Measurements from ENCODE around the gene KCNA2. TPM values are rescaled to one million over a fixed set of nuclear protein-coding genes. Genes with fewer than 3 reads are reported as not detected.

KCNA2 gene
- total and polyA plus RNA-seq, 2 of the 4 experiments (the other 2 are of a cell fraction): not detected

DNA sequence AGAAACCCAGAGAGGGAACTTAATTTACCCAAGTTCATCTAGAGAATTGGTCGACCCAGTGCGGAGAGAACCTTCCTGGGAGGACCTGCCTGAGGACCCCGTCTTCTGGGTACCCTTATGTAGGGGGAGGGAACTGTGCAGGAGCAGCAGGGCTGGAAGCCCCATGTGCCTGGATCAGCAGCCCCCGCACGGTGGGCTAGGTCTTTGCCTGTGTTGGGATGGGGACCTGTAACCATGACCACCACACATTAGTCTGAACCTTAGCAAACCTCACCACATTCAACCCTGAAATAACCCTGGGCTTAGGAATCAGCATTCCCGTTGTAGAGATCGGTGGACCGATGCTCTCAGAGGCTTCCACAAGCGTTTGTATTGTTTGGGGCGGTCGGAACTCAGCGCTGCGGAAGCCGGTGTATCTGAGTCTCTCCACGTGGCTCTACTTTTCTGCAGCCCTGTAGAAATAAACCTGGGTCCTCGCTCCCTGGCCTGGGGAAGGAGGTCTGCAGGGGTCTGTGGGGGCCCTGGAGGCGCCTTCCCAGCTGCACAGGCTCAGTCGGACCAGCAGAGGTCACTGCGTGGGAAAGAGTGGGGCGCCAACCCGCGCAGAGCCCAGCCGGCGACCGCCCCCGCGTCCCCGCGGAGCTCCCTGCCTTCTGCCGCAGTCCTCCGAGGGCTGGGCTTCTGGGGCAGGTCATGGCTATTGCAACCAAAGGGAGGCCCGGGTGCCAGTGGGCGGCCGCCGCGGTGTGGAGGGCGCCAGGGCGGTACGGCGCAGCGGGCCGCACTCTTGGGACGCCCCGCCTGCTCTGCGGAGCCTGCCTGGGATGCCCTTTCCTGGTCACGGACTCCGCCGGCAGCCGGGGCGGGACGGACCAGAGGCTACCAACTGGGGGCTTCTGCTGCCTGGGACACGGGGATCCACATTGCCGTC, 51.0 kb downstream of the KCNA2 start:
- Histone ChIP-seq H2BK5ac (ENCODE audit: low read depth, low read length, poor library complexity, severe bottlenecking) (no peak overlapping the region), H3K79me1 (ENCODE audit: low read depth in 1 of 2, low read length in 2 of 2) (no peaks in the 10 kb centered on the region), H4K8ac (ENCODE audit: low read depth in 2 of 2, low read length in 2 of 2) (no peak overlapping the region), H2BK15ac (ENCODE audit: low read depth, low read length) (no peak overlapping the region), H2AK5ac (ENCODE audit: low read depth, low read length) (no peak overlapping the region), H2AK9ac (replicated peaks; ENCODE audit: low read depth, low read length, poor library complexity) (no peak overlapping the region), H4K5ac (ENCODE audit: low read depth, low read length) (no peak overlapping the region), H3K9ac (ENCODE audit: low read depth, low read length) (no peak overlapping the region), H3K23ac (ENCODE audit: low read depth, low read length) (no peak overlapping the region), H3K18ac (ENCODE audit: low read depth, low read length) (no peak overlapping the region), H3K9me1 (ENCODE audit: insufficient read depth, low read length) (no peaks in the 10 kb centered on the region), H3K4ac (ENCODE audit: low read depth, low read length) (no peak overlapping the region), H3K4me2 (ENCODE audit: low read depth, low read length) (no peak overlapping the region; the same call in 1 of the 2 replicates), H2AFZ (replicated peaks; ENCODE audit: low read length, poor library complexity) (peak overlapping the region; percentile 83), H4K91ac (ENCODE audit: insufficient read depth, low read depth, low read length) (no peak overlapping the region), H3K27me3 (ENCODE audit: control insufficient read depth, insufficient read depth, low read length) (peaks cover 47% of the 10 kb centered on the region), H3K9me3 (ENCODE audit: control insufficient read depth, insufficient read depth, low read length) (no peaks in the 10 kb centered on the region), H3K4me1 (ENCODE audit: control insufficient read depth, insufficient read depth, low read length) (no peaks in the 10 kb centered on the region), H3K4me3 (ENCODE audit: insufficient read depth, low read depth, low read length) (no peak overlapping the region; the same call in 1 of the 2 replicates), H2BK120ac (ENCODE audit: low read depth, low read length) (no peak overlapping the region), H3K56ac (ENCODE audit: extremely low read depth, insufficient read depth, low read length) (no peak overlapping the region), H3K27ac (ENCODE audit: insufficient read depth, low read length) (no peak overlapping the region), H3K36me3 (ENCODE audit: control insufficient read depth, insufficient read depth, low read length) (no peaks in the 10 kb centered on the region), H4K20me1 (ENCODE audit: insufficient read depth, low read length) (no peaks in the 10 kb centered on the region), H2BK20ac (ENCODE audit: low read depth, low read length) (no peak overlapping the region), H3K14ac (replicated peaks; ENCODE audit: low read depth, low read length) (no peak overlapping the region)
- 6% methylated on average over 25 of the region's 53 CpGs; no CpG with 5 or more reads in 1 of the 2 experiments for WGBS, 2 experiments (ENCODE audit: extremely low coverage in 2 of 2, insufficient read length in 1 of 2)
- DNase-seq: peak; percentile 1
- peak; percentile 90 for ATAC-seq (ENCODE audit: low read depth)
- ChIA-PET POLR2A (ENCODE audit: unreplicated experiment) (no interaction called here), CTCF (interaction anchor here (1.5 kb wide), 1 partner anchor 15 kb away, joined by 3 read pairs; no protein-coding TSS in a partner anchor)
- intact Hi-C loops (cut with micrococcal nuclease): no loop called here
- dilution Hi-C loops (cut with HindIII; ENCODE audit: low sequenced_read_pairs, unreplicated experiment): no loop called here
- in situ Hi-C loops (cut with MboI; ENCODE audit: low sequenced_read_pairs): no loop called here
- BruUV-seq (replicated peaks): no TSS peak
- TF ChIP-seq, protein P1, sequence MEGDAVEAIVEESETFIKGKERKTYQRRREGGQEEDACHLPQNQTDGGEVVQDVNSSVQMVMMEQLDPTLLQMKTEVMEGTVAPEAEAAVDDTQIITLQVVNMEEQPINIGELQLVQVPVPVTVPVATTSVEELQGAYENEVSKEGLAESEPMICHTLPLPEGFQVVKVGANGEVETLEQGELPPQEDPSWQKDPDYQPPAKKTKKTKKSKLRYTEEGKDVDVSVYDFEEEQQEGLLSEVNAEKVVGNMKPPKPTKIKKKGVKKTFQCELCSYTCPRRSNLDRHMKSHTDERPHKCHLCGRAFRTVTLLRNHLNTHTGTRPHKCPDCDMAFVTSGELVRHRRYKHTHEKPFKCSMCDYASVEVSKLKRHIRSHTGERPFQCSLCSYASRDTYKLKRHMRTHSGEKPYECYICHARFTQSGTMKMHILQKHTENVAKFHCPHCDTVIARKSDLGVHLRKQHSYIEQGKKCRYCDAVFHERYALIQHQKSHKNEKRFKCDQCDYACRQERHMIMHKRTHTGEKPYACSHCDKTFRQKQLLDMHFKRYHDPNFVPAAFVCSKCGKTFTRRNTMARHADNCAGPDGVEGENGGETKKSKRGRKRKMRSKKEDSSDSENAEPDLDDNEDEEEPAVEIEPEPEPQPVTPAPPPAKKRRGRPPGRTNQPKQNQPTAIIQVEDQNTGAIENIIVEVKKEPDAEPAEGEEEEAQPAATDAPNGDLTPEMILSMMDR (conservative IDR thresholded peaks at IDR 0.05; ENCODE audit: low read depth, low read length): peak; percentile 37
- TF ChIP-seq MAFK (IDR thresholded peaks at IDR 0.05; ENCODE audit: low read depth, low read length): no peak

Measured in IMR-90 (cell line).